H9 (cell line): ENCODE results near the gene NT5DC3. TPM values are rescaled to one million over a fixed set of nuclear protein-coding genes. Genes with fewer than 3 reads are reported as not detected.
A peak's percentile ranks its signal among the peaks of the same experiment; 100 is the strongest.

Experiments
- DNase-seq: peaks from one replicate; pipeline ENCODE4 v3.0.0-alpha.2; 2017
- H2AFZ ChIP-seq: one replicate; pipeline ENCODE4 v1.6.1; 2013; ENCODE audit warnings: mild to moderate bottlenecking, low read length, control low read depth, moderate library complexity
- H2AK5ac ChIP-seq: 2 replicates; pipeline ENCODE4 v1.6.1; 2013; ENCODE audit warnings: low read length, control low read depth, mixed read lengths; ENCODE audit not compliant: insufficient read length
- H2BK120ac ChIP-seq: one replicate; pipeline ENCODE4 v1.6.1; 2013; ENCODE audit warnings: low read depth, mild to moderate bottlenecking, low read length, control low read depth, inconsistent platforms; ENCODE audit not compliant: poor library complexity, severe bottlenecking
- H2BK12ac ChIP-seq: 2 replicates; pipeline ENCODE4 v1.6.1; 2013; ENCODE audit warnings: low read length, control low read depth, mixed read lengths, low read depth; ENCODE audit not compliant: insufficient read length
- H2BK15ac ChIP-seq: 2 replicates; pipeline ENCODE4 v1.6.1; 2013; ENCODE audit warnings: low read depth, low read length, control low read depth
- H2BK20ac ChIP-seq: one replicate; pipeline ENCODE4 v1.6.1; 2013; ENCODE audit warnings: low read depth, mild to moderate bottlenecking, low read length, control low read depth, inconsistent platforms; ENCODE audit not compliant: poor library complexity, severe bottlenecking
- H2BK5ac ChIP-seq: 2 replicates; pipeline ENCODE4 v1.6.1; 2013; ENCODE audit warnings: low read length, control low read depth, mixed read lengths; ENCODE audit not compliant: insufficient read length
- H3K14ac ChIP-seq: 2 replicates; pipeline ENCODE4 v1.6.1; 2013; ENCODE audit warnings: low read length, control low read depth; ENCODE audit not compliant: insufficient read depth
- H3K18ac ChIP-seq: 2 replicates; pipeline ENCODE4 v1.6.1; 2013; ENCODE audit warnings: low read depth, mild to moderate bottlenecking, mixed read lengths, low read length, control low read depth; ENCODE audit not compliant: insufficient read length
- H3K23ac ChIP-seq: 2 replicates; pipeline ENCODE4 v1.6.1; 2013; ENCODE audit warnings: low read length, control low read depth, mixed read lengths, low read depth; ENCODE audit not compliant: insufficient read length
- H3K23me2 ChIP-seq: 2 replicates; pipeline ENCODE4 v1.6.1; 2013; ENCODE audit warnings: low read depth, mild to moderate bottlenecking, mixed read lengths, low read length, control low read depth; ENCODE audit not compliant: insufficient read length, poor library complexity, severe bottlenecking
- H3K27ac ChIP-seq: 2 replicates; pipeline ENCODE4 v1.5.1; 2013; ENCODE audit warnings: low read length, control low read depth, mixed read lengths, low read depth; ENCODE audit not compliant: insufficient read length
- H3K27me3 ChIP-seq: 2 replicates; pipeline ENCODE4 v1.6.1; 2013; ENCODE audit warnings: low read length, control low read depth, inconsistent platforms; ENCODE audit not compliant: insufficient read depth
- H3K4ac ChIP-seq: 2 replicates; pipeline ENCODE4 v1.6.1; 2013; ENCODE audit warnings: low read depth, mild to moderate bottlenecking, control low read depth, inconsistent platforms, low read length, moderate library complexity
- H3K4me1 ChIP-seq: 2 replicates; pipeline ENCODE4 v1.6.1; 2013; ENCODE audit warnings: low read length, control low read depth, inconsistent platforms; ENCODE audit not compliant: insufficient read depth
- H3K4me2 ChIP-seq: 2 replicates; pipeline ENCODE4 v1.6.1; 2013; ENCODE audit warnings: low read length, control low read depth, mixed read lengths; ENCODE audit not compliant: insufficient read length, insufficient read depth
- H3K56ac ChIP-seq: 2 replicates; pipeline ENCODE4 v1.6.1; 2013; ENCODE audit warnings: low read depth, mild to moderate bottlenecking, mixed read lengths, low read length, control low read depth; ENCODE audit not compliant: insufficient read length
- H3K79me1 ChIP-seq: 2 replicates; pipeline ENCODE4 v1.6.1; 2013; ENCODE audit warnings: low read depth, mild to moderate bottlenecking, moderate library complexity, low read length, control low read depth, inconsistent platforms; ENCODE audit not compliant: insufficient read depth, poor library complexity, severe bottlenecking
- H3K79me2 ChIP-seq: 2 replicates; pipeline ENCODE4 v1.6.1; 2013; ENCODE audit warnings: low read length, control low read depth, inconsistent platforms; ENCODE audit not compliant: insufficient read depth
- H3K9ac ChIP-seq: 2 replicates; pipeline ENCODE4 v1.6.1; 2013; ENCODE audit warnings: low read length, control low read depth, mixed read lengths; ENCODE audit not compliant: insufficient read length; ENCODE audit errors: extremely low read depth
- H3K9me3 ChIP-seq: one replicate; pipeline ENCODE4 v1.6.1; 2013; ENCODE audit warnings: low read depth, low read length, inconsistent platforms; ENCODE audit not compliant: control insufficient read depth
- H3T11ph ChIP-seq: one replicate; pipeline ENCODE4 v1.6.1; 2013; ENCODE audit warnings: mild to moderate bottlenecking, low read length, control low read depth, inconsistent platforms
- H4K20me1 ChIP-seq: one replicate; pipeline ENCODE4 v1.6.1; 2013; ENCODE audit not compliant: control insufficient read depth, insufficient read length, insufficient read depth
- H4K5ac ChIP-seq: 2 replicates; pipeline ENCODE4 v1.6.1; 2013; ENCODE audit warnings: low read depth, mild to moderate bottlenecking, mixed read lengths, low read length, control low read depth; ENCODE audit not compliant: insufficient read length
- H4K8ac ChIP-seq: replicated peaks from 2 replicates; pipeline ENCODE4 v1.6.1; 2013; ENCODE audit warnings: low read length, control low read depth, mixed read lengths, low read depth; ENCODE audit not compliant: insufficient read length
- H4K91ac ChIP-seq: 2 replicates; pipeline ENCODE4 v1.6.1; 2013; ENCODE audit warnings: low read depth, mild to moderate bottlenecking, moderate library complexity, mixed read lengths, low read length, control low read depth; ENCODE audit not compliant: insufficient read length
- H3K27ac Mint-ChIP-seq, 3 experiments: 2 replicates in 2 of 3; 3 replicates in 1 of 3; pipeline ENCODE4 v1.8.0; 2020 to 2021; ENCODE audit warnings: mixed read lengths in 3 of 3, mild to moderate bottlenecking in 1 of 3, moderate library complexity in 1 of 3
- H3K27me3 Mint-ChIP-seq: 2 replicates; pipeline ENCODE4 v1.8.0; 2021; ENCODE audit warnings: low read depth, mild to moderate bottlenecking, moderate library complexity, mixed read lengths
- H3K36me3 Mint-ChIP-seq, 3 experiments: 2 replicates in 2 of 3; 3 replicates in 1 of 3; pipeline ENCODE4 v1.8.0; 2020 to 2021; ENCODE audit warnings: low read depth in 3 of 3, mixed read lengths in 3 of 3; ENCODE audit not compliant: insufficient read depth in 1 of 3
- H3K4me1 Mint-ChIP-seq, 2 experiments: 2 replicates each; pipeline ENCODE4 v1.8.0; 2020; ENCODE audit warnings: mixed read lengths in 2 of 2
- H3K4me3 Mint-ChIP-seq, 2 experiments: 2 replicates in 1 of 2; 3 replicates in 1 of 2; pipeline ENCODE4 v1.8.0; 2020 to 2021; ENCODE audit warnings: mild to moderate bottlenecking in 2 of 2, mixed read lengths in 2 of 2, moderate library complexity in 1 of 2
- H3K9me3 Mint-ChIP-seq, 2 experiments: 2 replicates in 1 of 2; 3 replicates in 1 of 2; pipeline ENCODE4 v1.8.0; 2020; ENCODE audit warnings: mild to moderate bottlenecking in 2 of 2, mixed read lengths in 2 of 2, moderate library complexity in 1 of 2
- WGBS: extraction: QIAGEN DNeasy Blood & Tissue Kit; methylation state at CpG from one replicate; pipeline ENCODE4 v1.1.7; 2013; ENCODE audit warnings: missing lambda C conversion rate, low lambda C conversion rate, mixed read lengths; ENCODE audit not compliant: insufficient read length; ENCODE audit errors: extremely low coverage; 5-methylcytosine and 5-hydroxymethylcytosine counted together
- total RNA-seq: library from RNA; stranded (reverse); gene quantifications from 2 replicates; pipeline ENCODE4 v1.2.1, GENCODE V29; 2021
- TF ChIP-seq, protein P1 (sequence below): fragments of 200-600 bp; sonication (generic); conservative IDR thresholded peaks from 3 replicates; pipeline ENCODE4 v1.8.0; 2021; ENCODE audit warnings: antibody characterized with exemption, mild to moderate bottlenecking

The NT5DC3 gene
- total RNA-seq, 1 experiment from 2014 or later, result 13.6 TPM

DNA sequence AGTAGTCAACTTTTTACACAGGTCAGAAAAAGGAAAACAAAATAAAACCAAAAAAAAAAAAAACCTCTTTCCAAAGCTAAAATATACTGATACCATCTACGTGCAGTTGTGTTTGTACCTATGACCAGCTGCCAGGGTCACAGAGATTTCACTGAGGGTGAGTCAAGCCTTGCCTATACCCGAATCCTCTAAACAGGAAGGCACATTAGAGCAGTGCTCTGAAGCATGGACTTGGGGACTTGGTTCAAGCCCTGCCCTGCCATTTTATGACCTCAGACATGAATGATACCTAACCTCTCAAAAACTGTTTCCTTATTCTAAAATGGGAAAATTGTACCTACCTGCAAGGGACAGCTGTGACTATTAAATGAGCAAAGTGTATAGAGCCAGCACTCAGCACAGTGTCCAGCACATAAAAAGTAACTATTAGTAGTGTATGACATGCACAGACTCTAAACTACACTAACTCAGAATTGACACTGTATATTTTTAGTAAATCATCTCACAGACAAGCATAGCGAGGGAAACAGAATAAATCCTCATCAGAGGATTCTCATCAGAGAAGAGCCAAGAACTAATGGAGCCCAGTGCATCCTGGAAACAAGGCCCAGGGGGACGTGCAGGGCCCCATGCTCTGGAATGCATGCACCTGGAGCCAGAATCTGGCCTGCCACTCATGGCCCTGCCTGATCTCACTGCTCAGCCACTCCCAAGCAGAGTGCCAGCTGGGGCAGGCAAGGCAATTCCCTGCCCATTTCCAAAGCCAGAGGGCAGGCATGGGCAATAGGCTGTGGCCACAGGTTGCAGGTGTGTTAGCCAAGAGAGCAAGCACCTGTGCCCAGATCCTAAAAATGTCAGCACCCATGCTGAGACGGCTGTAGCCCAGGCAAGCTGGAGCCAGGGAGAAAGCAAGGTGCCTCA lies 57.0 kb downstream of the NT5DC3 start:
- H2BK5ac ChIP-seq, result no peak overlapping the region
- no peak overlapping the region for H3K9ac ChIP-seq

More for the DNA sequence above, 57.0 kb downstream of the NT5DC3 start:
- Histone ChIP-seq H3K9me3 (no peaks in the 10 kb centered on the region), H2AK5ac (no peak overlapping the region), H3K56ac (no peak overlapping the region), H3K23me2 (no peaks in the 10 kb centered on the region), H4K20me1 (no peaks in the 10 kb centered on the region), H3K4me2 (no peak overlapping the region), H4K5ac (no peak overlapping the region), H2BK15ac (no peak overlapping the region), H3K27me3 (no peaks in the 10 kb centered on the region), H3T11ph (no peak overlapping the region), H2AFZ (no peak overlapping the region), H2BK12ac (no peak overlapping the region), H3K27ac (no peak overlapping the region), H4K8ac (no peak overlapping the region), H2BK20ac (no peak overlapping the region), H3K4ac (no peak overlapping the region), H3K79me1 (no peaks in the 10 kb centered on the region), H3K18ac (no peak overlapping the region), H3K14ac (no peak overlapping the region), H2BK120ac (no peak overlapping the region), H4K91ac (no peak overlapping the region), H3K23ac (no peak overlapping the region), H3K79me2 (no peaks in the 10 kb centered on the region), H3K4me1 (no peaks in the 10 kb centered on the region)
- no peak overlapping the region for H3K4me3 Mint-ChIP-seq
- TF ChIP-seq, protein P1, sequence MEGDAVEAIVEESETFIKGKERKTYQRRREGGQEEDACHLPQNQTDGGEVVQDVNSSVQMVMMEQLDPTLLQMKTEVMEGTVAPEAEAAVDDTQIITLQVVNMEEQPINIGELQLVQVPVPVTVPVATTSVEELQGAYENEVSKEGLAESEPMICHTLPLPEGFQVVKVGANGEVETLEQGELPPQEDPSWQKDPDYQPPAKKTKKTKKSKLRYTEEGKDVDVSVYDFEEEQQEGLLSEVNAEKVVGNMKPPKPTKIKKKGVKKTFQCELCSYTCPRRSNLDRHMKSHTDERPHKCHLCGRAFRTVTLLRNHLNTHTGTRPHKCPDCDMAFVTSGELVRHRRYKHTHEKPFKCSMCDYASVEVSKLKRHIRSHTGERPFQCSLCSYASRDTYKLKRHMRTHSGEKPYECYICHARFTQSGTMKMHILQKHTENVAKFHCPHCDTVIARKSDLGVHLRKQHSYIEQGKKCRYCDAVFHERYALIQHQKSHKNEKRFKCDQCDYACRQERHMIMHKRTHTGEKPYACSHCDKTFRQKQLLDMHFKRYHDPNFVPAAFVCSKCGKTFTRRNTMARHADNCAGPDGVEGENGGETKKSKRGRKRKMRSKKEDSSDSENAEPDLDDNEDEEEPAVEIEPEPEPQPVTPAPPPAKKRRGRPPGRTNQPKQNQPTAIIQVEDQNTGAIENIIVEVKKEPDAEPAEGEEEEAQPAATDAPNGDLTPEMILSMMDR, result no peak
- peak overlapping the region in 1 of 3 experiments; percentile 44; a peak in 1 of 7 replicates for H3K27ac Mint-ChIP-seq
- H3K9me3 Mint-ChIP-seq, result no peaks in the 10 kb centered on the region
- DNase-seq, result no peak
- no CpG with 5 or more reads among the region's 5 CpGs for WGBS
- H3K36me3 Mint-ChIP-seq, result peaks cover 14 to 49% (median 44%) of the 10 kb centered on the region in 3 experiments
- H3K27me3 Mint-ChIP-seq, result no peaks in the 10 kb centered on the region
- peaks cover 0 to 5% of the 10 kb centered on the region in 2 experiments; a peak in 1 of 4 replicates for H3K4me1 Mint-ChIP-seq
